ENCODE data around the gene GAPDHS.

DNA sequence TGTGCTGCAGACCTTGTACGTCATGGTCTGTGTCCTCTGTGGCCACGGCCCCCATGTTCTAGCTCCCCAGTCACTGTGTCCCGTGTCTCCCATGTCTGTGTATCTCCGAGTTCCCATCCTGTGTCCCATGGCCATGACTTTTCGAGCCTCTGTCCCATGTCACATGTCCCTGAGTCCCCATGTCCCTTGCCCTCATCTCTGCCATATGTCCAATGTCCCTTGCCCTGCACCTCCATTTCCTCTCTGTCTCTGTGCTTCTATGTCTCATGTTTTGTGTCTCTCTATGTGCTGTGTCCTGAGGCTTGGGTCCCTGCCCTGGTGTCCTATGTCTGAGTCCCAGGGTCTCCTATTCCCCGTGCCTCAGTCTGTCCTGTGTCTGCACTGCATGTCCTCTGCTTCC is 28.2 kb downstream of the GAPDHS start:
- TF ChIP-seq, protein P1, sequence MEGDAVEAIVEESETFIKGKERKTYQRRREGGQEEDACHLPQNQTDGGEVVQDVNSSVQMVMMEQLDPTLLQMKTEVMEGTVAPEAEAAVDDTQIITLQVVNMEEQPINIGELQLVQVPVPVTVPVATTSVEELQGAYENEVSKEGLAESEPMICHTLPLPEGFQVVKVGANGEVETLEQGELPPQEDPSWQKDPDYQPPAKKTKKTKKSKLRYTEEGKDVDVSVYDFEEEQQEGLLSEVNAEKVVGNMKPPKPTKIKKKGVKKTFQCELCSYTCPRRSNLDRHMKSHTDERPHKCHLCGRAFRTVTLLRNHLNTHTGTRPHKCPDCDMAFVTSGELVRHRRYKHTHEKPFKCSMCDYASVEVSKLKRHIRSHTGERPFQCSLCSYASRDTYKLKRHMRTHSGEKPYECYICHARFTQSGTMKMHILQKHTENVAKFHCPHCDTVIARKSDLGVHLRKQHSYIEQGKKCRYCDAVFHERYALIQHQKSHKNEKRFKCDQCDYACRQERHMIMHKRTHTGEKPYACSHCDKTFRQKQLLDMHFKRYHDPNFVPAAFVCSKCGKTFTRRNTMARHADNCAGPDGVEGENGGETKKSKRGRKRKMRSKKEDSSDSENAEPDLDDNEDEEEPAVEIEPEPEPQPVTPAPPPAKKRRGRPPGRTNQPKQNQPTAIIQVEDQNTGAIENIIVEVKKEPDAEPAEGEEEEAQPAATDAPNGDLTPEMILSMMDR (conservative IDR thresholded peaks at IDR 0.05; ENCODE audit: low read depth, low read length): no peak
- TF ChIP-seq POLR2A (IDR thresholded peaks at IDR 0.05; ENCODE audit: low read depth, low read length): no peak
- no peak for TF ChIP-seq MAZ (IDR thresholded peaks at IDR 0.05; ENCODE audit: borderline replicate concordance, low read depth, low read length)
- no peak for TF ChIP-seq FOS (IDR thresholded peaks at IDR 0.05; ENCODE audit: low read depth, low read length)
- TF ChIP-seq, protein P2, sequence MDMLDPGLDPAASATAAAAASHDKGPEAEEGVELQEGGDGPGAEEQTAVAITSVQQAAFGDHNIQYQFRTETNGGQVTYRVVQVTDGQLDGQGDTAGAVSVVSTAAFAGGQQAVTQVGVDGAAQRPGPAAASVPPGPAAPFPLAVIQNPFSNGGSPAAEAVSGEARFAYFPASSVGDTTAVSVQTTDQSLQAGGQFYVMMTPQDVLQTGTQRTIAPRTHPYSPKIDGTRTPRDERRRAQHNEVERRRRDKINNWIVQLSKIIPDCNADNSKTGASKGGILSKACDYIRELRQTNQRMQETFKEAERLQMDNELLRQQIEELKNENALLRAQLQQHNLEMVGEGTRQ (IDR thresholded peaks at IDR 0.05; ENCODE audit: low read depth, low read length): no peak
- no peak for TF ChIP-seq MXI1 (IDR thresholded peaks at IDR 0.05; ENCODE audit: borderline replicate concordance, low read depth, low read length)
- TF ChIP-seq, protein P3, sequence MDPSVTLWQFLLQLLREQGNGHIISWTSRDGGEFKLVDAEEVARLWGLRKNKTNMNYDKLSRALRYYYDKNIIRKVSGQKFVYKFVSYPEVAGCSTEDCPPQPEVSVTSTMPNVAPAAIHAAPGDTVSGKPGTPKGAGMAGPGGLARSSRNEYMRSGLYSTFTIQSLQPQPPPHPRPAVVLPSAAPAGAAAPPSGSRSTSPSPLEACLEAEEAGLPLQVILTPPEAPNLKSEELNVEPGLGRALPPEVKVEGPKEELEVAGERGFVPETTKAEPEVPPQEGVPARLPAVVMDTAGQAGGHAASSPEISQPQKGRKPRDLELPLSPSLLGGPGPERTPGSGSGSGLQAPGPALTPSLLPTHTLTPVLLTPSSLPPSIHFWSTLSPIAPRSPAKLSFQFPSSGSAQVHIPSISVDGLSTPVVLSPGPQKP (IDR thresholded peaks at IDR 0.05; ENCODE audit: borderline replicate concordance, low read depth, low read length): no peak
- TF ChIP-seq MAFK (IDR thresholded peaks at IDR 0.05; ENCODE audit: low read depth, low read length): no peak
- TF ChIP-seq CEBPB (IDR thresholded peaks at IDR 0.05; ENCODE audit: low read depth, low read length): no peak
- TF ChIP-seq BHLHE40 (IDR thresholded peaks at IDR 0.05; ENCODE audit: low read depth, low read length): no peak
- no peak for TF ChIP-seq SMC3 (IDR thresholded peaks at IDR 0.05; ENCODE audit: low read depth, low read length)
